GM23248 (cell line): ENCODE data around the gene ZNF69. TPM values are rescaled to one million over a fixed set of nuclear protein-coding genes. Genes with fewer than 3 reads are reported as not detected.
"Not testable (repeated sequence)": the region's sequence is repeated elsewhere in the genome, so short reads cannot be mapped to it uniquely, and the experiment has no call there.

Source experiments
- DNase-seq: peaks from one replicate; pipeline ENCODE4 v3.0.0-alpha.2; 2015
- H2AFZ ChIP-seq: fragments of 200-600 bp; sonication (generic); 2 replicates; pipeline ENCODE4 v1.6.1; 2016; ENCODE audit warnings: antibody characterized with exemption
- H3F3A ChIP-seq: fragments of 200-600 bp; sonication (generic); 2 replicates; pipeline ENCODE4 v1.6.1; 2016; ENCODE audit warnings: mild to moderate bottlenecking, antibody characterized with exemption, mixed run types; ENCODE audit not compliant: insufficient read depth
- H3K27ac ChIP-seq: fragments of 200-600 bp; sonication (generic); 2 replicates; pipeline ENCODE4 v1.5.1; 2016; ENCODE audit warnings: mild to moderate bottlenecking
- H3K27me3 ChIP-seq: fragments of 200-600 bp; sonication (generic); replicated peaks from 2 replicates; pipeline ENCODE4 v1.6.1; 2016; ENCODE audit warnings: mild to moderate bottlenecking; ENCODE audit not compliant: insufficient read depth
- H3K36me3 ChIP-seq: fragments of 200-600 bp; sonication (generic); 2 replicates; pipeline ENCODE4 v1.6.1; 2016; ENCODE audit warnings: low read depth, mild to moderate bottlenecking
- H3K4me1 ChIP-seq: fragments of 200-600 bp; sonication (generic); 2 replicates; pipeline ENCODE4 v1.6.1; 2016; ENCODE audit warnings: mild to moderate bottlenecking; ENCODE audit not compliant: insufficient read depth
- H3K4me2 ChIP-seq: fragments of 200-600 bp; sonication (generic); one replicate; pipeline ENCODE4 v1.6.1; 2016; ENCODE audit warnings: mild to moderate bottlenecking; ENCODE audit not compliant: unreplicated experiment
- H3K4me3 ChIP-seq: fragments of 200-600 bp; sonication (generic); 2 replicates; pipeline ENCODE4 v1.5.1; 2016; ENCODE audit warnings: mild to moderate bottlenecking
- H3K79me2 ChIP-seq: fragments of 200-600 bp; sonication (generic); 2 replicates; pipeline ENCODE4 v1.6.1; 2016; ENCODE audit warnings: mild to moderate bottlenecking; ENCODE audit not compliant: insufficient read depth
- H3K9ac ChIP-seq: fragments of 200-600 bp; sonication (generic); 2 replicates; pipeline ENCODE4 v1.6.1; 2016; ENCODE audit warnings: mild to moderate bottlenecking
- H3K9me2 ChIP-seq: fragments of 200-600 bp; sonication (generic); 2 replicates; pipeline ENCODE4 v1.6.1; 2016; ENCODE audit warnings: mixed run types, mild to moderate bottlenecking, moderate library complexity; ENCODE audit not compliant: insufficient read depth
- H3K9me3 ChIP-seq: fragments of 200-600 bp; sonication (generic); one replicate; pipeline ENCODE4 v1.6.1; 2017; ENCODE audit warnings: low read depth
- H4K20me1 ChIP-seq: fragments of 200-600 bp; sonication (generic); 2 replicates; pipeline ENCODE4 v1.6.0; 2016; ENCODE audit not compliant: insufficient read depth
- EZH2 ChIP-seq: fragments of 200-600 bp; sonication (generic); IDR thresholded peaks from 2 replicates; pipeline ENCODE4 v1.6.1; 2018; ENCODE audit warnings: antibody characterized with exemption, mild to moderate bottlenecking; ENCODE audit not compliant: insufficient read depth, poor library complexity, severe bottlenecking
- EZH2phosphoT487 ChIP-seq: fragments of 200-600 bp; sonication (generic); IDR thresholded peaks from 2 replicates; pipeline ENCODE4 v1.6.1; 2018; ENCODE audit warnings: antibody characterized with exemption, moderate library complexity, mild to moderate bottlenecking, low read depth; ENCODE audit not compliant: insufficient read depth
- WGBS, 2 experiments: methylation state at CpG; one replicate each; pipeline ENCODE4 v1.1.6; 2015 to 2017; ENCODE audit warnings: low lambda C conversion rate in 2 of 2, low coverage in 1 of 2; ENCODE audit errors: missing lambda C conversion rate in 2 of 2; 5-methylcytosine and 5-hydroxymethylcytosine counted together
- in situ Hi-C: fragments of 300-500 bp; cut with MboI; formaldehyde crosslinking; loops from 2 replicates; pipeline ENCODE4 v1.15.0; 2020
- polyA plus RNA-seq: library from polyadenylated mRNA; unstranded; fragments of >200 nt; fragmentation: Nextera tagmentation; extraction: Ambion mirVana; gene quantifications from 2 replicates; pipeline ENCODE4 v1.2.1, GENCODE V29; 2016
- total RNA-seq: library from RNA; depleted of rRNA; stranded (reverse); fragments of >200 nt; shearing (Covaris generic); gene quantifications from 2 replicates; pipeline ENCODE4 v1.2.3, GENCODE V29; 2014

ZNF69 gene
- total and polyA plus RNA-seq, 2 experiments from 2014 or later = 5.3 to 6.8 TPM

- Histone ChIP-seq H3K27ac (no peak overlapping the region), H3K27me3 (no peaks in the 10 kb centered on the region), H2AFZ (no peak overlapping the region), H3K36me3 (peaks cover 42% of the 10 kb centered on the region), H3K9ac (no peak overlapping the region), H4K20me1 (no peaks in the 10 kb centered on the region), H3K4me2 (no peak overlapping the region), H3K9me2 (no peaks in the 10 kb centered on the region), H3F3A (0 out of 2 replicates have a peak, but pooled peaks cover 7% of the 10 kb centered on the region), H3K79me2 (peaks cover 24% of the 10 kb centered on the region; the same call in 1 of the 2 replicates), H3K9me3 (peaks cover 12% of the 10 kb centered on the region), H3K4me1 (no peaks in the 10 kb centered on the region), H3K4me3 (no peak overlapping the region)
- in situ Hi-C loops = no loop called here
- DNase-seq = no peak
- TF ChIP-seq EZH2phosphoT487 (no peak), EZH2 (no peak)
- WGBS, 2 experiments = 99 to 100% methylated on average over 3 of the region's 3 CpGs
Observed at GRCh38 chr19:11902228-11902627, 14.6 kb downstream of the ZNF69 start.

- TF ChIP-seq EZH2phosphoT487 (no peak), EZH2 (no peak)
- H3K4me2 ChIP-seq = no peak overlapping the region
- peaks cover 15% of the 10 kb centered on the region; the same call in 1 of the 2 replicates for H3K79me2 ChIP-seq
- no peaks in the 10 kb centered on the region for H3K27me3 ChIP-seq
- H3K27ac ChIP-seq = no peak overlapping the region
- no peak overlapping the region for H3K9ac ChIP-seq
- DNase-seq = no peak
- H2AFZ ChIP-seq = no peak overlapping the region
- no peak overlapping the region for H3K4me3 ChIP-seq
- H3K9me3 ChIP-seq = peaks cover 12% of the 10 kb centered on the region
- H4K20me1 ChIP-seq = no peaks in the 10 kb centered on the region
- no peaks in the 10 kb centered on the region for H3K4me1 ChIP-seq
- in situ Hi-C loops = no loop called here
- WGBS, 2 experiments = 98 to 99% methylated on average over 3 of the region's 3 CpGs
- peaks cover 42% of the 10 kb centered on the region for H3K36me3 ChIP-seq
- no peaks in the 10 kb centered on the region for H3K9me2 ChIP-seq
- 0 out of 2 replicates have a peak, but pooled peaks cover 7% of the 10 kb centered on the region for H3F3A ChIP-seq
Observed at GRCh38 chr19:11905928-11906327, 18.3 kb downstream of the ZNF69 start.

- 90 to 100% methylated on average over 1 of the region's 1 CpG for WGBS, 2 experiments
- H3K4me2 ChIP-seq, in situ Hi-C loops: not testable (repeated sequence)
Observed at GRCh38 chr19:11911937-11912336, 24.4 kb downstream of the ZNF69 start.

GRCh38 chr19:11914417-11915051, 27.0 kb downstream of the ZNF69 start:
- H3K36me3 ChIP-seq, H3K79me2 ChIP-seq, in situ Hi-C loops, DNase-seq, H4K20me1 ChIP-seq, H3K4me3 ChIP-seq, H3K4me2 ChIP-seq, H3K9me2 ChIP-seq, H3F3A ChIP-seq, H3K4me1 ChIP-seq, H3K27me3 ChIP-seq, H2AFZ ChIP-seq, H3K27ac ChIP-seq, H3K9me3 ChIP-seq, H3K9ac ChIP-seq: not testable (repeated sequence)
- 89 to 91% methylated on average over 4 of the region's 4 CpGs for WGBS, 2 experiments

More at GRCh38 chr19:11911937-11912336, 24.4 kb downstream of the ZNF69 start:
- not testable (repeated sequence) for H2AFZ ChIP-seq, H3K27ac ChIP-seq, H3K79me2 ChIP-seq, H3K4me3 ChIP-seq, H3K36me3 ChIP-seq, H3K4me1 ChIP-seq, H3K9ac ChIP-seq, H3F3A ChIP-seq, DNase-seq, H3K9me3 ChIP-seq, H3K9me2 ChIP-seq, H4K20me1 ChIP-seq, H3K27me3 ChIP-seq

GRCh38 chr19:11921852-11922495, 34.4 kb downstream of the ZNF69 start:
- in situ Hi-C loops = no loop called here
- DNase-seq = no peak
- no peak overlapping the region for H3K4me2 ChIP-seq

More at GRCh38 chr19:11921852-11922495, 34.4 kb downstream of the ZNF69 start:
- H3K79me2 ChIP-seq = peaks cover 21% of the 10 kb centered on the region
- no peaks in the 10 kb centered on the region for H3K27me3 ChIP-seq
- 54% methylated on average over 6 of the region's 6 CpGs for WGBS, 2 experiments
- H3K27ac ChIP-seq = no peak overlapping the region
- TF ChIP-seq EZH2 (no peak), EZH2phosphoT487 (no peak)
- H3K4me1 ChIP-seq = peaks cover 5% of the 10 kb centered on the region
- no peaks in the 10 kb centered on the region for H4K20me1 ChIP-seq
- H3K9me2 ChIP-seq = no peaks in the 10 kb centered on the region
- no peaks in the 10 kb centered on the region for H3K9me3 ChIP-seq
- no peak overlapping the region for H2AFZ ChIP-seq
- peaks cover 15% of the 10 kb centered on the region for H3F3A ChIP-seq
- H3K9ac ChIP-seq = no peak overlapping the region
- no peak overlapping the region for H3K4me3 ChIP-seq
- H3K36me3 ChIP-seq = no peaks in the 10 kb centered on the region
